Osteoblast (primary cell): ENCODE measurements around the gene SERPINB4. TPM values are rescaled to one million over a fixed set of nuclear protein-coding genes. Genes with fewer than 3 reads are reported as not detected.
"Not testable (repeated sequence)": the region's sequence is repeated elsewhere in the genome, so short reads cannot be mapped to it uniquely, and the experiment has no call there.

Experiments used
- DNase-seq: peaks from one replicate; pipeline ENCODE4 v3.0.0; 2011; ENCODE audit warnings: low spot score, mixed read lengths; ENCODE audit not compliant: insufficient read length; ENCODE audit errors: missing footprints
- H2AFZ ChIP-seq: 2 replicates; pipeline ENCODE4 v1.6.0; 2011; ENCODE audit warnings: mild to moderate bottlenecking, low read length
- H3K27ac ChIP-seq: 2 replicates; pipeline ENCODE4 v1.5.1; 2011; ENCODE audit warnings: mild to moderate bottlenecking, low read depth, low read length, moderate library complexity
- H3K27me3 ChIP-seq: 2 replicates; pipeline ENCODE4 v1.6.0; 2012; ENCODE audit warnings: mild to moderate bottlenecking, control low read depth, inconsistent platforms, low read length, moderate library complexity; ENCODE audit not compliant: insufficient read depth
- H3K36me3 ChIP-seq: 2 replicates; pipeline ENCODE4 v1.5.1; 2011; ENCODE audit warnings: mild to moderate bottlenecking, low read length, control low read depth, moderate library complexity; ENCODE audit not compliant: insufficient read depth
- H3K4me1 ChIP-seq: 2 replicates; pipeline ENCODE4 v1.5.1; 2011; ENCODE audit warnings: mild to moderate bottlenecking, low read length, control low read depth, moderate library complexity; ENCODE audit not compliant: insufficient read depth
- H3K4me2 ChIP-seq: 2 replicates; pipeline ENCODE4 v1.6.0; 2011; ENCODE audit warnings: mild to moderate bottlenecking, low read length; ENCODE audit not compliant: insufficient read depth
- H3K4me3 ChIP-seq: fragments of 200-600 bp; sonication (generic); 3 replicates; pipeline ENCODE4 v1.5.1; 2012; ENCODE audit warnings: mild to moderate bottlenecking, low read length, inconsistent platforms; ENCODE audit not compliant: insufficient read depth
- H3K79me2 ChIP-seq: 2 replicates; pipeline ENCODE4 v1.6.0; 2012; ENCODE audit warnings: mild to moderate bottlenecking, low read length, control low read depth, inconsistent platforms; ENCODE audit not compliant: insufficient read depth
- H3K9me3 ChIP-seq: 2 replicates; pipeline ENCODE4 v1.5.1; 2011; ENCODE audit warnings: low read depth, low read length, control low read depth
- H4K20me1 ChIP-seq: 2 replicates; pipeline ENCODE4 v1.6.0; 2012; ENCODE audit warnings: mild to moderate bottlenecking, low read length, control low read depth; ENCODE audit not compliant: insufficient read depth
- total RNA-seq: library from RNA; depleted of rRNA; stranded (reverse); fragments of >200 nt; gene quantifications from 2 replicates; pipeline ENCODE4 v1.2.3, GENCODE V29; 2012
- TF ChIP-seq, protein P1 (sequence below): IDR thresholded peaks from 2 replicates; pipeline ENCODE4 v1.5.1; 2011; ENCODE audit warnings: mild to moderate bottlenecking, low read depth, low read length, moderate library complexity; ENCODE audit errors: extremely low read depth

The SERPINB4 gene
- total RNA-seq, 1 donor = not detected

DNA sequence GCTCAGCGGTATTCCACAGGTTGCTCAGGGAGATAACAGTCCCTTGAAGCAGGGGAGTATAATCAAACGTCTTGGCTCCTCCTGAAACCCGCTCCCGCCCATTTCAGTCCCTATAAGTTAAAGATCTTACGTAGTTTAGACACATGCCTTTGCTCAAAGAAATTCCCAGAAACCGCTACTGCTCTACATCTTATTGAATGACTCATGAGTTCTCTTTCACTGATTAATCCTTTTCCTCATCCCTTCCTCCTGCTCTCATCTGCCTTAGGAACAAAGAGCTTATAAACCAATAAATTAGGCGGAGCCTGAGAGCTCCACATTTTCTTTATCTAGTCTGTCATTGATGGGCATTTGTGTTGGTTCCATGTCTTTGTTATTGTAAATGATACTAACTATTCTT lies 4.2 kb upstream of the SERPINB4 start:
- no peak overlapping the region for H3K4me2 ChIP-seq

GRCh38 chr18:63646936-63647335 lies 2.9 kb upstream of the SERPINB4 start:
- Histone ChIP-seq H2AFZ (no peak overlapping the region), H3K4me2 (no peak overlapping the region), H4K20me1 (no peaks in the 10 kb centered on the region), H3K79me2 (no peaks in the 10 kb centered on the region), H3K27ac (no peak overlapping the region), H3K9me3 (no peaks in the 10 kb centered on the region), H3K27me3 (no peaks in the 10 kb centered on the region), H3K4me1 (no peaks in the 10 kb centered on the region), H3K36me3 (no peaks in the 10 kb centered on the region), H3K4me3 (no peak overlapping the region)
- no peak for DNase-seq
- TF ChIP-seq, protein P1, sequence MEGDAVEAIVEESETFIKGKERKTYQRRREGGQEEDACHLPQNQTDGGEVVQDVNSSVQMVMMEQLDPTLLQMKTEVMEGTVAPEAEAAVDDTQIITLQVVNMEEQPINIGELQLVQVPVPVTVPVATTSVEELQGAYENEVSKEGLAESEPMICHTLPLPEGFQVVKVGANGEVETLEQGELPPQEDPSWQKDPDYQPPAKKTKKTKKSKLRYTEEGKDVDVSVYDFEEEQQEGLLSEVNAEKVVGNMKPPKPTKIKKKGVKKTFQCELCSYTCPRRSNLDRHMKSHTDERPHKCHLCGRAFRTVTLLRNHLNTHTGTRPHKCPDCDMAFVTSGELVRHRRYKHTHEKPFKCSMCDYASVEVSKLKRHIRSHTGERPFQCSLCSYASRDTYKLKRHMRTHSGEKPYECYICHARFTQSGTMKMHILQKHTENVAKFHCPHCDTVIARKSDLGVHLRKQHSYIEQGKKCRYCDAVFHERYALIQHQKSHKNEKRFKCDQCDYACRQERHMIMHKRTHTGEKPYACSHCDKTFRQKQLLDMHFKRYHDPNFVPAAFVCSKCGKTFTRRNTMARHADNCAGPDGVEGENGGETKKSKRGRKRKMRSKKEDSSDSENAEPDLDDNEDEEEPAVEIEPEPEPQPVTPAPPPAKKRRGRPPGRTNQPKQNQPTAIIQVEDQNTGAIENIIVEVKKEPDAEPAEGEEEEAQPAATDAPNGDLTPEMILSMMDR = no peak

More for the DNA sequence above, 4.2 kb upstream of the SERPINB4 start:
- Histone ChIP-seq H4K20me1 (no peaks in the 10 kb centered on the region), H3K4me3 (no peak overlapping the region), H3K27ac (no peak overlapping the region), H3K4me1 (no peaks in the 10 kb centered on the region), H3K27me3 (no peaks in the 10 kb centered on the region), H3K9me3 (no peaks in the 10 kb centered on the region), H3K79me2 (no peaks in the 10 kb centered on the region), H3K36me3 (no peaks in the 10 kb centered on the region), H2AFZ (no peak overlapping the region)
- no peak for DNase-seq
- TF ChIP-seq, protein P1 = no peak

- H3K27me3 ChIP-seq, H3K79me2 ChIP-seq: not testable (repeated sequence)
These were observed 638 bp upstream of the SERPINB4 start for GRCh38 chr18:63644694-63645093.

DNA sequence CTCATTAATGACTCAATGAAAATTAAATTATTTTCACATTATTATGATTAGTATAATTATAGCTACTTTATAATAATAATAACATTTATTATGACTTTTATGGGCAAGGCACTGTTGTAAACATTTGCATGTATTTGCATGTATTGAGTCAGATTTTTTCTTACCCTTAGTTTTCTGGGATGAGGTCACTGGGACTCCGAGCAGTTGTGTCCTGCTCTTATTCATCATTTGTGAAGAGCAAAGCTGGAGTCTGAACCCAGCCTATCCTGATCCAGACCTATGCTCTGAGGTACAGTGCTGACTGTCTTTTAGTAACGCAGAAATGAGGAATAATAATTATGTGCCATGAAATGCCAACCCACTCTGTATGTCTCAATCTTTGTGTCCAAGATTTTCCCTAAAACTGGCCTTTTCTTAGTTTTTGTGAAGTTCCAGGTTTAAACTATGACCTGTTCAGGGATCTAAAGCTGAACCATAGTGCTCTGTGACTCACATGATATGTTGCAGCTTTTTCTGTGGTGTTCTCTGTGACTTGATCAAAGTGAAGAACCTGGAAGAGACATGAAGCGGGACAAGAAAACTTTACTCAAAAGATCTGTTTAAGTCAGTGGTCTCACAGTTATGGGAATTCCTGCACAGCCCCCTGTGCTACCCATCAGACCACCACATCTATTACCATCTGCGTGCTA lies 1.2 kb downstream of the SERPINB4 start:
- H3K79me2 ChIP-seq, H3K4me3 ChIP-seq, DNase-seq, H2AFZ ChIP-seq, H3K4me1 ChIP-seq, H4K20me1 ChIP-seq, H3K27ac ChIP-seq, H3K4me2 ChIP-seq, H3K27me3 ChIP-seq, H3K9me3 ChIP-seq, H3K36me3 ChIP-seq: not testable (repeated sequence)

More at GRCh38 chr18:63644694-63645093, 638 bp upstream of the SERPINB4 start:
- not testable (repeated sequence) for H3K9me3 ChIP-seq, H3K36me3 ChIP-seq, H4K20me1 ChIP-seq, H3K4me2 ChIP-seq, DNase-seq, H3K27ac ChIP-seq, H2AFZ ChIP-seq, H3K4me1 ChIP-seq, H3K4me3 ChIP-seq

- H3K27ac ChIP-seq, H3K4me1 ChIP-seq, H3K4me3 ChIP-seq, H4K20me1 ChIP-seq, H3K9me3 ChIP-seq, H3K36me3 ChIP-seq, H3K27me3 ChIP-seq, DNase-seq, H2AFZ ChIP-seq, H3K79me2 ChIP-seq, H3K4me2 ChIP-seq: not testable (repeated sequence)
These were observed 2.8 kb downstream of the SERPINB4 start for GRCh38 chr18:63641157-63641680.
